Keratinocyte (primary cell): ENCODE data around the gene ANKS1A. TPM values are rescaled to one million over a fixed set of nuclear protein-coding genes. Genes with fewer than 3 reads are reported as not detected.
"Not testable (repeated sequence)": the region's sequence is repeated elsewhere in the genome, so short reads cannot be mapped to it uniquely, and the experiment has no call there.

ENCODE experiments used
- DNase-seq: peaks from one replicate; pipeline ENCODE4 v3.0.0-alpha.2; 2011; ENCODE audit warnings: low read depth, missing footprints, low spot score
- FAIRE-seq: peaks from 2 replicates; lab custom pipeline; 2011; peaks lifted over from hg19 to GRCh38; lab: Jason Lieb, UNC
- H2AFZ ChIP-seq: 2 replicates; pipeline ENCODE4 v1.6.0; 2012; ENCODE audit warnings: low read length, control low read depth, inconsistent platforms; ENCODE audit not compliant: control insufficient read depth
- H3K27ac ChIP-seq: 2 replicates; pipeline ENCODE4 v1.5.1; 2011; ENCODE audit warnings: low read length; ENCODE audit not compliant: control insufficient read depth, insufficient read depth
- H3K27me3 ChIP-seq: 3 replicates; pipeline ENCODE4 v1.6.0; 2011; ENCODE audit warnings: low read length; ENCODE audit not compliant: control insufficient read depth, insufficient read depth; ENCODE audit errors: extremely low read depth
- H3K36me3 ChIP-seq, 2 experiments: 2 replicates in 1 of 2; 3 replicates in 1 of 2; pipeline ENCODE4 v1.5.1; 2011; ENCODE audit warnings: low read length in 2 of 2, mild to moderate bottlenecking in 1 of 2; ENCODE audit not compliant: control insufficient read depth in 2 of 2, insufficient read depth in 2 of 2; ENCODE audit errors: extremely low read depth in 1 of 2
- H3K4me1 ChIP-seq: 3 replicates; pipeline ENCODE4 v1.5.1; 2011; ENCODE audit warnings: low read length; ENCODE audit not compliant: control insufficient read depth, insufficient read depth; ENCODE audit errors: extremely low read depth
- H3K4me2 ChIP-seq: 3 replicates; pipeline ENCODE4 v1.6.0; 2011; ENCODE audit warnings: low read depth, low read length; ENCODE audit not compliant: control insufficient read depth, insufficient read depth; ENCODE audit errors: extremely low read depth
- H3K4me3 ChIP-seq, 3 experiments: fragments of 200-600 bp in 1 of 3; sonication (generic) in 1 of 3; 2 replicates in 2 of 3; 3 replicates in 1 of 3; pipeline ENCODE4 v1.5.1; 2011 to 2016; ENCODE audit warnings: low read length in 3 of 3, mild to moderate bottlenecking in 3 of 3, control low read depth in 2 of 3, inconsistent platforms in 1 of 3, low read depth in 1 of 3, mixed read lengths in 1 of 3, mixed run types in 1 of 3, moderate library complexity in 1 of 3; ENCODE audit not compliant: control insufficient read depth in 2 of 3, insufficient read depth in 2 of 3; ENCODE audit errors: extremely low read depth in 1 of 3
- H3K79me2 ChIP-seq: 2 replicates; pipeline ENCODE4 v1.6.0; 2012; ENCODE audit warnings: low read length; ENCODE audit not compliant: control insufficient read depth, insufficient read depth
- H3K9ac ChIP-seq: 3 replicates; pipeline ENCODE4 v1.6.0; 2011; ENCODE audit warnings: low read length; ENCODE audit not compliant: control insufficient read depth, insufficient read depth; ENCODE audit errors: extremely low read depth
- H3K9me1 ChIP-seq: 3 replicates; pipeline ENCODE4 v1.6.0; 2011; ENCODE audit warnings: low read length; ENCODE audit not compliant: control insufficient read depth, insufficient read depth; ENCODE audit errors: extremely low read depth
- H3K9me3 ChIP-seq: 2 replicates; pipeline ENCODE4 v1.5.1; 2012; ENCODE audit warnings: low read depth, low read length; ENCODE audit not compliant: control insufficient read depth
- H4K20me1 ChIP-seq: 3 replicates; pipeline ENCODE4 v1.6.0; 2011; ENCODE audit warnings: low read length; ENCODE audit not compliant: control insufficient read depth, insufficient read depth; ENCODE audit errors: extremely low read depth
- EZH2 ChIP-seq: IDR thresholded peaks from one replicate; pipeline ENCODE4 v1.6.1; 2012; ENCODE audit warnings: inconsistent platforms, mild to moderate bottlenecking, low read length, moderate library complexity
- dilution Hi-C: fragments of 300-500 bp; cut with MboI; formaldehyde crosslinking; loops from one replicate; pipeline ENCODE4 v1.7.0; 2020; ENCODE audit warnings: low sequenced_read_pairs; ENCODE audit not compliant: extremely low pct_ligation_motif_present
- polyA plus RNA-seq, 5 experiments: library from polyadenylated mRNA; depleted of rRNA in 3 of 5; stranded (reverse) in 3 of 5; stranded (forward) in 1 of 5; unstranded in 1 of 5; fragments of >200 nt; gene quantifications; 1 replicate in 1 of 5; 2 replicates in 3 of 5; 3 replicates in 1 of 5; pipeline versions ENCODE4 v1.2.1 to v1.2.3, GENCODE V29; 2011 to 2012; ENCODE audit warnings: missing spikeins in 2 of 5, low read depth in 1 of 5, low replicate concordance in 1 of 5
- TF ChIP-seq, protein P1 (sequence below), 3 experiments: IDR thresholded peaks in 1 of 3; conservative IDR thresholded peaks in 1 of 3; optimal IDR thresholded peaks in 1 of 3; 2 replicates in 2 of 3; 3 replicates in 1 of 3; pipeline versions ENCODE3 to v1.5.1; 2011; ENCODE audit warnings: low read length in 3 of 3, mild to moderate bottlenecking in 3 of 3, moderate library complexity in 2 of 3, control low read depth in 1 of 3, inconsistent platforms in 1 of 3; ENCODE audit not compliant: insufficient read depth in 2 of 3; ENCODE audit errors: extremely low read depth in 1 of 3

ANKS1A gene
- polyA plus RNA-seq, 1 donor (not counting 4 experiments of a cell fraction or from before 2014, with no cell fraction given): 8.6 TPM

DNA sequence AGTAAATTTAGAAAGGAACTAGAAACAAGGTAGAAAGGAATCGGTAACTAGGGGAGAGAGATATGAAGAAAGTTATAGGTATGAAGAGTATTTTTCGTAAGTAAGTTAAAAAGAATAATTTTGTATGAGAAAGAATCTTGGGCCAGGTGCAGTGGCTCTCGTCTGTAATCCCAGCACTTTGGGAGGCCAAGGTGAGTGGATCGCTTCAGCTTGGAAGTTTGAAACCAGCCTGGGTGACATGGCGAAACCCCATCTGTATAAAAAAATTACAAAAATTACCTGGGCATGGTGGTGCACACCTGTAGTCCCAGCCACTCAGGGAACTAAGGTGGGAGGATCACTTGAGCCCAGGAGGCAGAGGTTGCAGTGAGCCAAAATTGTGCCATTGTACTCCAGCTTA is 210.1 kb downstream of the ANKS1A start:
- Histone ChIP-seq H4K20me1 (no peaks in the 10 kb centered on the region), H3K9ac (no peak overlapping the region), H3K9me1 (no peaks in the 10 kb centered on the region), H3K4me2 (no peak overlapping the region), H3K27me3 (no peaks in the 10 kb centered on the region), H3K4me3 (no peak overlapping the region), H3K36me3 (no peaks in the 10 kb centered on the region), H3K9me3 (no peaks in the 10 kb centered on the region), H3K4me1 (peaks cover 10% of the 10 kb centered on the region), H3K79me2 (no peaks in the 10 kb centered on the region), H3K27ac (no peak overlapping the region), H2AFZ (no peak overlapping the region)
- DNase-seq (no peak), FAIRE-seq (no peak)
- dilution Hi-C loops: no loop called here
- TF ChIP-seq, protein P1, sequence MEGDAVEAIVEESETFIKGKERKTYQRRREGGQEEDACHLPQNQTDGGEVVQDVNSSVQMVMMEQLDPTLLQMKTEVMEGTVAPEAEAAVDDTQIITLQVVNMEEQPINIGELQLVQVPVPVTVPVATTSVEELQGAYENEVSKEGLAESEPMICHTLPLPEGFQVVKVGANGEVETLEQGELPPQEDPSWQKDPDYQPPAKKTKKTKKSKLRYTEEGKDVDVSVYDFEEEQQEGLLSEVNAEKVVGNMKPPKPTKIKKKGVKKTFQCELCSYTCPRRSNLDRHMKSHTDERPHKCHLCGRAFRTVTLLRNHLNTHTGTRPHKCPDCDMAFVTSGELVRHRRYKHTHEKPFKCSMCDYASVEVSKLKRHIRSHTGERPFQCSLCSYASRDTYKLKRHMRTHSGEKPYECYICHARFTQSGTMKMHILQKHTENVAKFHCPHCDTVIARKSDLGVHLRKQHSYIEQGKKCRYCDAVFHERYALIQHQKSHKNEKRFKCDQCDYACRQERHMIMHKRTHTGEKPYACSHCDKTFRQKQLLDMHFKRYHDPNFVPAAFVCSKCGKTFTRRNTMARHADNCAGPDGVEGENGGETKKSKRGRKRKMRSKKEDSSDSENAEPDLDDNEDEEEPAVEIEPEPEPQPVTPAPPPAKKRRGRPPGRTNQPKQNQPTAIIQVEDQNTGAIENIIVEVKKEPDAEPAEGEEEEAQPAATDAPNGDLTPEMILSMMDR (optimal IDR thresholded peaks at IDR 0.05 in 1 of 3, IDR thresholded peaks at IDR 0.05 in 1 of 3, conservative IDR thresholded peaks at IDR 0.05 in 1 of 3; ENCODE audit: extremely low read depth in 1 of 3, insufficient read depth in 2 of 3, low read length in 3 of 3): no peak
- no peak for TF ChIP-seq EZH2

DNA sequence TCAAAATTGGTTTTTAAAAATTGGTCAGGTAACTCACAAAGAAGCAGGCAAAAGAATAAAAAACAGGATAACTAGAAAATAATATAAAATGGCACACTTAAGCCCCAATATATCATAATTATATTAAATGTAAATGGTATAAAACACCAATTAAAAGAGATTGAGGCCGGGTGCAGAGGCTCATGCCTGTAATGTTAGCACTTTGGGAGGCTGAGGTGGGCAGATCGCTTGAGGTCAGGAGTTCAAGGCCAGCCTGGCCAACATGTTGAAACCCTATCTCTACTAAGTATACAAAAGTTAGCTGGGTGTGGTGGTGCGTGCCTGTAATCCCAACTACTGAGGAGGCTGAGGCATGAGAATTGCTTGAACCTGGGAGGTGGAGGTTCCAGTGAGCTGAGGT is 216.0 kb downstream of the ANKS1A start:
- Histone ChIP-seq H3K4me1 (no peaks in the 10 kb centered on the region), H3K79me2 (no peaks in the 10 kb centered on the region), H3K4me3 (no peak overlapping the region), H3K4me2 (no peak overlapping the region), H4K20me1 (no peaks in the 10 kb centered on the region), H3K9me1 (no peaks in the 10 kb centered on the region), H3K9me3 (no peaks in the 10 kb centered on the region), H3K9ac (no peak overlapping the region), H3K36me3 (no peaks in the 10 kb centered on the region), H2AFZ (no peak overlapping the region), H3K27me3 (no peaks in the 10 kb centered on the region), H3K27ac (no peak overlapping the region)
- DNase-seq (no peak), FAIRE-seq (no peak)
- no peak for TF ChIP-seq EZH2
- TF ChIP-seq, protein P1 (optimal IDR thresholded peaks at IDR 0.05 in 1 of 3, IDR thresholded peaks at IDR 0.05 in 1 of 3, conservative IDR thresholded peaks at IDR 0.05 in 1 of 3; ENCODE audit: extremely low read depth in 1 of 3, insufficient read depth in 2 of 3, low read length in 3 of 3): no peak
- dilution Hi-C loops: no loop called here

GRCh38 chr6:35106061-35106460 is 217.0 kb downstream of the ANKS1A start:
- dilution Hi-C loops, H3K4me1 ChIP-seq, H3K4me3 ChIP-seq, H3K4me2 ChIP-seq, DNase-seq, H4K20me1 ChIP-seq, H2AFZ ChIP-seq, H3K9me1 ChIP-seq, H3K27me3 ChIP-seq, H3K36me3 ChIP-seq, H3K9me3 ChIP-seq, H3K79me2 ChIP-seq, FAIRE-seq, H3K9ac ChIP-seq, H3K27ac ChIP-seq: not testable (repeated sequence)

DNA sequence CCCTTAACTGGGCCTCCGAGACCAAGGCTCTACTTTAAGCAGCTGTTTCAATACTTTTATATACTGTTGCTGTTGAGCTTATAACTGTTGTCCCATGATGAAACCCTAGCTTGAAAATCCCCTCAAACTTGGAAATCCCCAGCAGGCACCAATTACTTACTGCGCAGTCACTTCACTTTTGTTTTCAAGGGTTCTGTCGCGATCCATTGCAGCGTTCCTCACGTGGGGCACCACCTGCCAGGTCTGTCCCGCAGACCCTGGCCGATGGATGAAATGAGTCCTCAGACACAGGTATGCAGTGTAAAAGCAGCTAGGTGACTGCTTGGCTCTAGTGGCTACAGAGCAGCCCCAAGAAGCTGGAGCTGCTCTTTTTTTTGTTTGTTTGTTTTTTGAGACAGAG is 218.2 kb downstream of the ANKS1A start:
- FAIRE-seq, DNase-seq, H4K20me1 ChIP-seq, H3K4me2 ChIP-seq, H3K4me1 ChIP-seq, H3K9ac ChIP-seq, H3K36me3 ChIP-seq, H2AFZ ChIP-seq, H3K27me3 ChIP-seq, H3K79me2 ChIP-seq, H3K4me3 ChIP-seq, dilution Hi-C loops, H3K27ac ChIP-seq, H3K9me1 ChIP-seq, H3K9me3 ChIP-seq: not testable (repeated sequence)
